GM12891 (cell line): ENCODE measurements around the gene PRPF38B.

Experiments used
- POLR2A ChIP-seq: IDR thresholded peaks from 2 replicates; pipeline ENCODE4 v1.6.1; 2011; ENCODE audit warnings: low read depth, low read length, control low read depth
- POLR2AphosphoS5 ChIP-seq: IDR thresholded peaks from 2 replicates; pipeline ENCODE4 v1.6.1; 2011; ENCODE audit warnings: low read depth, low read length, control low read depth
- TAF1 ChIP-seq: IDR thresholded peaks from 2 replicates; pipeline ENCODE4 v1.6.1; 2011; ENCODE audit warnings: low read depth, low read length, control low read depth

DNA sequence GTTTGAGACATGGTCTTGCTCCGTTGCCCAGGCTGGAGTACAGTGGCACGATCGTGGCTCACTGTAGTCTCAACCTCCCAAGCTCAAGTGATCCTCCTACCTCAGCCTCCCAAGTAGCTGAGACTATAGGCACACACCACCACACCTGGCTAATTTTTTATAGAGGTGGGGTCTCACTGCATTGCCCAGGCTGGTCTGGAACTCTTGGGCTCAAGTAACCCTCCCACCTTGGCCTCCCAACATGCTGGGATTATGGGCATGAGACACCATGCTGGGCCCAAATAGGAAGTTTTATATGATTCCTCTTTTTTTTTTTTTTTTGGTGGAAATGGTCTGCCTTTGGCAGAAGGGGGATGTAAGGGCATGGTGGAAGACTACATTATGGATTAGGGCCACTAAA, 14.5 kb downstream of the PRPF38B start:
- TF ChIP-seq POLR2A (no peak), TAF1 (no peak), POLR2AphosphoS5 (no peak)
